ENCODE data around the gene ASXL2. TPM values are rescaled to one million over a fixed set of nuclear protein-coding genes. Genes with fewer than 3 reads are reported as not detected.
A peak's percentile ranks its signal among the peaks of the same experiment; 100 is the strongest.
"Not testable (repeated sequence)": the region's sequence is repeated elsewhere in the genome, so short reads cannot be mapped to it uniquely, and the experiment has no call there.

The ASXL2 gene
- total and polyA plus RNA-seq, 2 donors from 2014 or later: 2.6 to 41.0 TPM

GRCh38 chr2:25829377-25829704 is 48.9 kb downstream of the ASXL2 start:
- no peak for DNase-seq
- peaks cover 0 to 3% (median 0%) of the 10 kb centered on the region in 3 donors for H3K9me3 ChIP-seq (ENCODE audit: control insufficient read depth in 2 of 3, insufficient read depth in 1 of 3, low read length in 3 of 3)
- H3K4me1 ChIP-seq (ENCODE audit: control insufficient read depth in 2 of 3, insufficient read depth in 2 of 3, low read depth in 1 of 3, low read length in 3 of 3): peaks cover 0 to 9% (median 7%) of the 10 kb centered on the region in 3 donors
- no peak for TF ChIP-seq CTCF (IDR thresholded peaks at IDR 0.05; ENCODE audit: borderline replicate concordance, extremely low read depth, insufficient read depth)
- no peaks in the 10 kb centered on the region for H3K36me3 ChIP-seq (ENCODE audit: control insufficient read depth in 2 of 3, insufficient read depth in 3 of 3, low read length in 3 of 3)
- intact Hi-C loops (cut with DNase I): no loop called here
- no peak overlapping the region for H3K9ac ChIP-seq (ENCODE audit: low read length in 3 of 3)
- H3K27ac ChIP-seq (ENCODE audit: low read depth in 2 of 2, low read length in 2 of 2): no peak overlapping the region
- no peaks in the 10 kb centered on the region for H3K27me3 ChIP-seq (ENCODE audit: control insufficient read depth, insufficient read depth, low read length)
- H3K4me3 ChIP-seq (ENCODE audit: low read length in 3 of 3): no peak overlapping the region
- FAIRE-seq: no peak

DNA sequence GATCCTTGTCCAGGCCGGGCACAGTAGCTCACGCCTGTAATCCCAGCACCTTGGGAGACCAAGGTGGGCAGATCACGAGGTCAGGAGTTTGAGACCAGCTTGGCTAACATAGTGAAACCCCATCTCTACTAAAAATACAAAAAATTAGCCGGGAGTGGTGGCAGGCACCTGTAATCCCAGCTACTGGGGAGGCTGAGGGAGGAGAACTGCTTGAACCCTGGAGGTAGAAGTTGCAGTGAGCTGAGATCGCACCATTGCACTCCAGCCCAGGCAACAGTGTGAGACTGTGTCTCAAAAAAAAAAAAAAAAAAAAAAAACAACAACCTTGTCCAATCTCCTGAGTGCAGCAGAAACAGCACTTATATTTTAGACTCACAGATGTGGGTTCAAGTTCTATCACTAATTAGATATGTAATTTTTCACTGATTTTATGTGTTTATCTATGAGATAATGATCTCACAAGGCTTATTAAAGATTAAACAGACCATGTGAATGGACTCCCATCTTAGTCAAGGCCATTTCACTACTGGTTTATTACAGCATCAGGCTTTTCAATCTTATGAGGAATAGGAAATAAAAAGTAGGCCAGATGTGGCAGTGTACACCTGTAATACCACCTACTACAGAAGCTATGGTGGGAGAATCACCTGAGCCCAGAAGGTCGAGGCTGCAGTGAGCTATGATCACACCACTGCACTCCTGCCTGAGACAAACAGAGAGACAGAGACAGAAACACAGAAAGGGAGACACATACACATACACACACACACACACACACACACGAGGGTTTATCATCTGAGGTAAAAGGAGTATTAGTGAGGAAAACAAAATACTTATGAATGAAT is 49.5 kb downstream of the ASXL2 start:
- H3K9me3 ChIP-seq (ENCODE audit: control insufficient read depth in 2 of 3, insufficient read depth in 1 of 3, low read length in 3 of 3); H3K9ac ChIP-seq (ENCODE audit: low read length in 3 of 3); H3K27me3 ChIP-seq (ENCODE audit: control insufficient read depth, insufficient read depth, low read length); H3K36me3 ChIP-seq (ENCODE audit: control insufficient read depth in 2 of 3, insufficient read depth in 3 of 3, low read length in 3 of 3); FAIRE-seq; intact Hi-C loops (cut with DNase I); H3K4me3 ChIP-seq (ENCODE audit: low read length in 3 of 3); DNase-seq; H3K4me1 ChIP-seq (ENCODE audit: control insufficient read depth in 2 of 3, insufficient read depth in 2 of 3, low read depth in 1 of 3, low read length in 3 of 3): not testable (repeated sequence)
- peak overlapping the region in 1 of 2 donors; percentile 74 for H3K27ac ChIP-seq (ENCODE audit: low read depth in 2 of 2, low read length in 2 of 2)

DNA sequence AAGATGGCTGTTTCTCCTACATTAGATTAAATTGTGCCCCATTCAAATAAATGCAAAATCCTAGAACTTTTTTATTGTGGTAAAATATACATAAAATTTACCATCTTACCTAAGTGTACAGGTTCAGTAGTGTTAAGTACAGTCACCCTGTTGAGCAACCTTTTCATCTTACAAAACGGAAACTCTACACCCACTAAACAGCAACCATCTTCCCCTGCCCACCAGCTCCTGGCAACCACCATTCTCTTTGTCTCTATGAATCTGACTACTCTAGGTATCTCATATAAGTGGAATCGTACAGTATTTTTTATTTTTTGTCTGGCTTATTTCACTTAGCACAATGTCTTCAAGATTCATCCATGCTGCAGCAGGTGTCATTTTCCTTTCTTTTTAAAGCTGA is 53.0 kb downstream of the ASXL2 start:
- no peak for TF ChIP-seq CTCF (IDR thresholded peaks at IDR 0.05; ENCODE audit: borderline replicate concordance, extremely low read depth, insufficient read depth)
- H3K4me1 ChIP-seq (ENCODE audit: control insufficient read depth in 2 of 3, insufficient read depth in 2 of 3, low read depth in 1 of 3, low read length in 3 of 3): peaks cover 0 to 13% (median 9%) of the 10 kb centered on the region in 3 donors
- DNase-seq (no peak), FAIRE-seq (no peak)
- no peak overlapping the region for H3K9ac ChIP-seq (ENCODE audit: low read length in 3 of 3)
- no peaks in the 10 kb centered on the region for H3K9me3 ChIP-seq (ENCODE audit: control insufficient read depth in 2 of 3, insufficient read depth in 1 of 3, low read length in 3 of 3)
- H3K4me3 ChIP-seq (ENCODE audit: low read length in 3 of 3): no peak overlapping the region
- H3K36me3 ChIP-seq (ENCODE audit: control insufficient read depth in 2 of 3, insufficient read depth in 3 of 3, low read length in 3 of 3): no peaks in the 10 kb centered on the region
- no peak overlapping the region for H3K27ac ChIP-seq (ENCODE audit: low read depth in 2 of 2, low read length in 2 of 2)
- intact Hi-C loops (cut with DNase I): no loop called here
- no peaks in the 10 kb centered on the region for H3K27me3 ChIP-seq (ENCODE audit: control insufficient read depth, insufficient read depth, low read length)

DNA sequence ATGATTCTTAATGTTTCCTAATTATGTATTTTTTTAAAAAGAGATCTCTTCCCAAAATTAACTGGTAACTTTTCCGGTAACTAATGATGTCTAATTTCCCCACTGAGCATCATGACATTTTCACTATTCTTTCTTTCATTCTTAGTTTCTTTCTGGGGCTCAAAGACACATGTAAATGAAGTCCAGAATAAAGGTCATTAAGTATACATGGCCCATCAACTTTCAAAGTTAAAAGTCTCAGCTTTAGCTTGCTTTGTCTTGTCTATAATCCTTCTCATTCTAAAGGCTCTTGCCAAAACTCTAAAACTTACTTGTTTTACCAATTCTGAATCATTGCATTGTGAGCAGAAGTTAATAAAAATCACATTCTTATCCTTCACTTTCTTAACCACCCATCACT is 53.6 kb downstream of the ASXL2 start:
- Histone ChIP-seq H3K9me3 (ENCODE audit: control insufficient read depth in 2 of 3, insufficient read depth in 1 of 3, low read length in 3 of 3) (no peaks in the 10 kb centered on the region), H3K27me3 (ENCODE audit: control insufficient read depth, insufficient read depth, low read length) (no peaks in the 10 kb centered on the region), H3K9ac (ENCODE audit: low read length in 3 of 3) (no peak overlapping the region), H3K4me1 (ENCODE audit: control insufficient read depth in 2 of 3, insufficient read depth in 2 of 3, low read depth in 1 of 3, low read length in 3 of 3) (peaks cover 0 to 13% (median 4%) of the 10 kb centered on the region in 3 donors), H3K36me3 (ENCODE audit: control insufficient read depth in 2 of 3, insufficient read depth in 3 of 3, low read length in 3 of 3) (no peaks in the 10 kb centered on the region), H3K4me3 (ENCODE audit: low read length in 3 of 3) (no peak overlapping the region), H3K27ac (ENCODE audit: low read depth in 2 of 2, low read length in 2 of 2) (no peak overlapping the region)
- no peak for TF ChIP-seq CTCF (IDR thresholded peaks at IDR 0.05; ENCODE audit: borderline replicate concordance, extremely low read depth, insufficient read depth)
- intact Hi-C loops (cut with DNase I): no loop called here
- no peak for FAIRE-seq
- DNase-seq: no peak

Measured in kidney (tissue), 14 donors.